ENCODE data around the gene RBPJ. TPM values are rescaled to one million over a fixed set of nuclear protein-coding genes. Genes with fewer than 3 reads are reported as not detected.

RBPJ gene
- total and polyA plus RNA-seq, 11 donors, result 21.9 to 84.3 (median 37.5) TPM

DNA sequence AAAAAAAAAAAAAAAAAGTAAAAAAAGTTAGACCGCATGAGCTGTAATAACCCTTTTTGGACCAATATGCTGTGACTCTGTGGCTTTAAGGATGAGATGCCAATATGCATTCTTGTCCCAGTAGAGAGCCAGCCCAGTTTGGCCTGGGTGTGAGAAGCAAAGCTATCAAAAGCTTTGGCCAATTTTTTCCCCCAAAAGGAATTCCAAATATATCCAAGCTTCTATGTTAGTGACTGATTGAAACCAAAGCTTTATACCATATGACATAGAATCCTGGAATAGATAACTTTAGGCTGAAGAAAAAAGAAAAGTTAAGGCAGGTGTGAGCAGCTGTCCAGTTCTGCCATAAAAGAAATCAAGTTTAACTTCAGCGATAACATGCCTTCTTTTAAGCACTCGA is 30.5 kb upstream of the RBPJ start:
- Histone ChIP-seq H3K27me3 (no peaks in the 10 kb centered on the region), H3K9me3 (no peaks in the 10 kb centered on the region), H3K36me3 (no peaks in the 10 kb centered on the region), H3K4me3 (no peak overlapping the region), H3K27ac (no peak overlapping the region), H3K4me1 (peaks cover 0 to 27% (median 0%) of the 10 kb centered on the region in 12 donors)
- no peak for TF ChIP-seq POLR2A (IDR thresholded peaks at IDR 0.05)
- TF ChIP-seq, protein P1, sequence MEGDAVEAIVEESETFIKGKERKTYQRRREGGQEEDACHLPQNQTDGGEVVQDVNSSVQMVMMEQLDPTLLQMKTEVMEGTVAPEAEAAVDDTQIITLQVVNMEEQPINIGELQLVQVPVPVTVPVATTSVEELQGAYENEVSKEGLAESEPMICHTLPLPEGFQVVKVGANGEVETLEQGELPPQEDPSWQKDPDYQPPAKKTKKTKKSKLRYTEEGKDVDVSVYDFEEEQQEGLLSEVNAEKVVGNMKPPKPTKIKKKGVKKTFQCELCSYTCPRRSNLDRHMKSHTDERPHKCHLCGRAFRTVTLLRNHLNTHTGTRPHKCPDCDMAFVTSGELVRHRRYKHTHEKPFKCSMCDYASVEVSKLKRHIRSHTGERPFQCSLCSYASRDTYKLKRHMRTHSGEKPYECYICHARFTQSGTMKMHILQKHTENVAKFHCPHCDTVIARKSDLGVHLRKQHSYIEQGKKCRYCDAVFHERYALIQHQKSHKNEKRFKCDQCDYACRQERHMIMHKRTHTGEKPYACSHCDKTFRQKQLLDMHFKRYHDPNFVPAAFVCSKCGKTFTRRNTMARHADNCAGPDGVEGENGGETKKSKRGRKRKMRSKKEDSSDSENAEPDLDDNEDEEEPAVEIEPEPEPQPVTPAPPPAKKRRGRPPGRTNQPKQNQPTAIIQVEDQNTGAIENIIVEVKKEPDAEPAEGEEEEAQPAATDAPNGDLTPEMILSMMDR (IDR thresholded peaks at IDR 0.05), result no peak
- intact Hi-C loops (cut with DNase I), result no loop called here
- 70 to 83% (median 75%) methylated on average over 3 of the region's 3 CpGs for WGBS, 4 donors
- DNase-seq (no peak), ATAC-seq (no peak)

GRCh38 chr4:26294904-26295303 is 25.9 kb upstream of the RBPJ start:
- no peak overlapping the region for H3K4me3 ChIP-seq
- no peaks in the 10 kb centered on the region for H3K9me3 ChIP-seq
- 86 to 88% (median 88%) methylated on average over 5 of the region's 5 CpGs for WGBS, 4 donors
- H3K27me3 ChIP-seq, result no peaks in the 10 kb centered on the region
- no peak overlapping the region for H3K27ac ChIP-seq
- intact Hi-C loops (cut with DNase I), result no loop called here
- DNase-seq (no peak), ATAC-seq (no peak)
- no peaks in the 10 kb centered on the region for H3K36me3 ChIP-seq
- TF ChIP-seq POLR2A (IDR thresholded peaks at IDR 0.05), result no peak
- TF ChIP-seq, protein P1 (IDR thresholded peaks at IDR 0.05), result no peak
- H3K4me1 ChIP-seq, result peaks cover 0 to 23% (median 2%) of the 10 kb centered on the region in 12 donors

- WGBS, 4 donors, result 69 to 74% (median 70%) methylated on average over 2 of the region's 2 CpGs
- no peak for ATAC-seq
- intact Hi-C loops (cut with DNase I), result no loop called here
These were observed 24.8 kb upstream of the RBPJ start for GRCh38 chr4:26296021-26296420.

GRCh38 chr4:26296514-26296913 is 24.3 kb upstream of the RBPJ start:
- Histone ChIP-seq H3K27ac (no peak overlapping the region), H3K27me3 (no peaks in the 10 kb centered on the region), H3K36me3 (no peaks in the 10 kb centered on the region), H3K4me3 (no peak overlapping the region), H3K4me1 (peaks cover 0 to 31% (median 1%) of the 10 kb centered on the region in 12 donors), H3K9me3 (no peaks in the 10 kb centered on the region)
- intact Hi-C loops (cut with DNase I), result no loop called here
- WGBS, 4 donors, result 93 to 95% (median 95%) methylated on average over 4 of the region's 4 CpGs
- DNase-seq (no peak), ATAC-seq (no peak)
- TF ChIP-seq, protein P1 (IDR thresholded peaks at IDR 0.05), result no peak
- TF ChIP-seq POLR2A (IDR thresholded peaks at IDR 0.05), result no peak

More at GRCh38 chr4:26296021-26296420, 24.8 kb upstream of the RBPJ start:
- Histone ChIP-seq H3K36me3 (no peaks in the 10 kb centered on the region), H3K4me3 (no peak overlapping the region), H3K9me3 (no peaks in the 10 kb centered on the region), H3K27me3 (no peaks in the 10 kb centered on the region), H3K27ac (no peak overlapping the region), H3K4me1 (peaks cover 0 to 30% (median 1%) of the 10 kb centered on the region in 12 donors)
- TF ChIP-seq, protein P1 (IDR thresholded peaks at IDR 0.05), result no peak
- no peak for TF ChIP-seq POLR2A (IDR thresholded peaks at IDR 0.05)
- no peak for DNase-seq
